Ovary (tissue), 3 donors: ENCODE data around the gene GRAMD4.

Experiments
- CTCF ChIP-seq, 3 donors: fragments of 450-650 bp in 2 of 3; fragments of 200-600 bp in 1 of 3; IDR thresholded peaks; one replicate each; pipeline versions ENCODE4 v1.5.1 to v1.8.0; 2016 to 2022; ENCODE audit warnings: antibody characterized with exemption in 3 of 3, mild to moderate bottlenecking in 1 of 3
- EP300 ChIP-seq: sonication (generic); formaldehyde crosslinking; IDR thresholded peaks from one replicate; pipeline ENCODE4 v1.6.1; 2017; ENCODE audit warnings: antibody characterized with exemption
- POLR2A ChIP-seq: fragments of 450-650 bp; IDR thresholded peaks from one replicate; pipeline ENCODE4 v1.6.1; 2017; ENCODE audit warnings: antibody characterized with exemption, mild to moderate bottlenecking, moderate library complexity
- donor health status: DM: no; HTN: no; CAD: no.

GRCh38 chr22:46710806-46711205 is 90.6 kb downstream of the GRAMD4 start:
- TF ChIP-seq EP300, result no peak
- no peak for TF ChIP-seq POLR2A
- no peak for TF ChIP-seq CTCF (IDR thresholded peaks at IDR 0.05)
